ENCODE measurements around the gene ATXN1.

DNA sequence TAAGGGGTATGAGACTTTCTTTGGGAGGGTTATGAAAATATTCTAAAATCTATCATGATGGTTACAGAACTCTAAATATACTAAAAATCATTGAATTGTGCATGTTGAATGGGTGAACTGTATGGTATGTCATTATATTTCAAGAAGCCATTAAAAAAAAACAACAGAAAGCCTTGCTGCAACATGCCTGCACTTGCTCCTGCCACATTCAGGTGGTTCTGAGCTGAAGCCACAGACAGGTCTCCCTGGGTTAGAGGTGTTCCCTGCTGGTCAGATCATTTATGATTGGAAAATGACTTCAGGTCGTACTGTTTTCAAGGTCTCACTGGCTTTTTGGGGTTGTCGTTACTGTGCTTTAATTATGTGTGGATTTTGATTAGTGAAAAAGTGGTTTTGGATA, 509.6 kb downstream of the ATXN1 start:
- TF ChIP-seq, protein P1, sequence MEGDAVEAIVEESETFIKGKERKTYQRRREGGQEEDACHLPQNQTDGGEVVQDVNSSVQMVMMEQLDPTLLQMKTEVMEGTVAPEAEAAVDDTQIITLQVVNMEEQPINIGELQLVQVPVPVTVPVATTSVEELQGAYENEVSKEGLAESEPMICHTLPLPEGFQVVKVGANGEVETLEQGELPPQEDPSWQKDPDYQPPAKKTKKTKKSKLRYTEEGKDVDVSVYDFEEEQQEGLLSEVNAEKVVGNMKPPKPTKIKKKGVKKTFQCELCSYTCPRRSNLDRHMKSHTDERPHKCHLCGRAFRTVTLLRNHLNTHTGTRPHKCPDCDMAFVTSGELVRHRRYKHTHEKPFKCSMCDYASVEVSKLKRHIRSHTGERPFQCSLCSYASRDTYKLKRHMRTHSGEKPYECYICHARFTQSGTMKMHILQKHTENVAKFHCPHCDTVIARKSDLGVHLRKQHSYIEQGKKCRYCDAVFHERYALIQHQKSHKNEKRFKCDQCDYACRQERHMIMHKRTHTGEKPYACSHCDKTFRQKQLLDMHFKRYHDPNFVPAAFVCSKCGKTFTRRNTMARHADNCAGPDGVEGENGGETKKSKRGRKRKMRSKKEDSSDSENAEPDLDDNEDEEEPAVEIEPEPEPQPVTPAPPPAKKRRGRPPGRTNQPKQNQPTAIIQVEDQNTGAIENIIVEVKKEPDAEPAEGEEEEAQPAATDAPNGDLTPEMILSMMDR (IDR thresholded peaks at IDR 0.05): no peak
- TF ChIP-seq POLR2A (IDR thresholded peaks at IDR 0.05) (no peak), EP300 (IDR thresholded peaks at IDR 0.05; ENCODE audit: low read depth) (no peak)

Measured in transverse colon (tissue), 3 donors.